LNCaP clone FGC (cell line): ENCODE results near the gene TNS1.

ENCODE experiments used
- DNase-seq: peaks from one replicate; pipeline ENCODE4 v3.0.0-alpha.2; 2011; ENCODE audit warnings: low read depth
- H3K4me3 ChIP-seq: 2 replicates; pipeline ENCODE4 v1.5.1; 2011; ENCODE audit warnings: mild to moderate bottlenecking, low read depth, low read length, control low read depth
- TF ChIP-seq, protein P1 (sequence below): IDR thresholded peaks from 2 replicates; pipeline ENCODE4 v1.5.1; 2012; ENCODE audit warnings: mild to moderate bottlenecking; ENCODE audit not compliant: control insufficient read depth, insufficient read depth; ENCODE audit errors: extremely low read depth

Gene TNS1

DNA sequence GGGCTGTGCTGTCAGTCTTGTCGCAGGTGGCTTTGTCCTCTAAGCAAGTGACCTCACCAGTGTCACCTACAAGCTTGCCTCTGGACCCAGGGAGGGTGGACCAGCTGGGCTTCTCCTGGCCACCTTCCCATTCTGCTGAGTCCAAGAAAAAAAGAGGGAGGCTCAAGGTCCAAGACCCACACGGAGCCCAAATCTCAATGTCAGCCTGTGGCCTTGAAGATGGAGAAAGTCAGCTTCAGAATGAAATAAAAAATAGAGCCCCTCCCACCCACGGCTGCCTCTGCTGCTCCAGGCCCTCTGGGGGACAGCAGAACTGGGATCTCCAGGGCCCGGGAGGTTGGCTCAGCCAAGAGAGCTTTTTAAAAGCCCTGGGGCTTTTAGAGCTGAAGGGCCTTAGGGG, 145.9 kb downstream of the TNS1 start:
- DNase-seq, result no peak
- TF ChIP-seq, protein P1, sequence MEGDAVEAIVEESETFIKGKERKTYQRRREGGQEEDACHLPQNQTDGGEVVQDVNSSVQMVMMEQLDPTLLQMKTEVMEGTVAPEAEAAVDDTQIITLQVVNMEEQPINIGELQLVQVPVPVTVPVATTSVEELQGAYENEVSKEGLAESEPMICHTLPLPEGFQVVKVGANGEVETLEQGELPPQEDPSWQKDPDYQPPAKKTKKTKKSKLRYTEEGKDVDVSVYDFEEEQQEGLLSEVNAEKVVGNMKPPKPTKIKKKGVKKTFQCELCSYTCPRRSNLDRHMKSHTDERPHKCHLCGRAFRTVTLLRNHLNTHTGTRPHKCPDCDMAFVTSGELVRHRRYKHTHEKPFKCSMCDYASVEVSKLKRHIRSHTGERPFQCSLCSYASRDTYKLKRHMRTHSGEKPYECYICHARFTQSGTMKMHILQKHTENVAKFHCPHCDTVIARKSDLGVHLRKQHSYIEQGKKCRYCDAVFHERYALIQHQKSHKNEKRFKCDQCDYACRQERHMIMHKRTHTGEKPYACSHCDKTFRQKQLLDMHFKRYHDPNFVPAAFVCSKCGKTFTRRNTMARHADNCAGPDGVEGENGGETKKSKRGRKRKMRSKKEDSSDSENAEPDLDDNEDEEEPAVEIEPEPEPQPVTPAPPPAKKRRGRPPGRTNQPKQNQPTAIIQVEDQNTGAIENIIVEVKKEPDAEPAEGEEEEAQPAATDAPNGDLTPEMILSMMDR, result no peak
- H3K4me3 ChIP-seq, result no peak overlapping the region

DNA sequence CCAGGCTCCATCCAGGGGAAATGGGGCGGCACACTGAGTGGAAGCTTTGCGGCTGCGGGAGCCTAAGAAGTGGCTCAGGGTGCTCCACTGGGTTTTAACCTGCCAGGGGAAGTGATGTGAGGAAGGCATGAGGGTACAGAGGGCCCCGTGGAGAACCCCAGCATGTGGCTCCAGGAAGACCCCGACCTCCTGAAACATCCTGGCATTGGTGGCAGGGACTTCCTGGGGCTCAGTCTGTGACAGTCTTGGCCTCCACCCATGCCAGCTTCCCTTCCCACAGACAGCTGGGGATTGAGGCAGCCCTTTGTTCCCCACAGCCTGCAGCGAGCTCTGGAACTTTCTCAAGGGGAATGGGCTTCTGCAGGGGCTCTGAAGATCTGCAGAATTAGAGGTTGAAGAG, 146.6 kb downstream of the TNS1 start:
- TF ChIP-seq, protein P1, result no peak
- no peak overlapping the region for H3K4me3 ChIP-seq
- DNase-seq, result no peak

DNA sequence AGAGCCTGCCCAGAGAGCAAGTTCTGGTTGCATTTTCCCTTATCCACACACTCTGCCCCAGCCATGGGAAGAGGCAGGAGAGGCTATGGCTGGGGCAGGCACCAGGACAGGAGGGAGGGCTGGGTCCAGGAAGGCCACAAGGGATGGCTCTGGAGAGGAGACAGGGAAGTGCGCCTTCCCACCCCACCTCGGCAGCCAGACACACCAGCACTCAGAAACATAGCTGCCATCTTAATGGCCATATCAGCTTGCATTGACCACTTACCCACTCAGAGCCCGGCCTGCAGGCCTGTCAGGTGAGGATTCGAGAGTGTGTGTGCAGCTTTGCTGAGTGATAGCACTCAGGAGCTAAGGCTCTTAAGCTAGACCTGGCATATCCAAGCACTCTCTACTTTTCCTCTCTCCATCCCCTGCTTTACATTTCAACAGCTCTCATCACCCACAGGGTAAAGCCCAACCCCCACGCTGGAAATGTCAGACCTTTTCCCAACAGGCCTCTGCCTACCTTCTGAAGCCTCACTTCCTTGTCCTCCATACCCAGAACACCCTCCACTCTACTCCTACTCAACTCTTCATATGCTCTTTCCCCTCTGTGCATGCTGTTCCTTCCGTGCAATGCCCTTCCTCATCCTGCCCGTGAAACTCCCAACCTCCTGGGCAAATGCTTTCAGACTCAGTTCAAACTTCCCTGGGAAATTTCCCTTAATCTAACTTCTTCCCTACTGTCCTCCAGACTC, 147.9 kb downstream of the TNS1 start:
- no peak overlapping the region for H3K4me3 ChIP-seq
- no peak for DNase-seq
- TF ChIP-seq, protein P1, result no peak

DNA sequence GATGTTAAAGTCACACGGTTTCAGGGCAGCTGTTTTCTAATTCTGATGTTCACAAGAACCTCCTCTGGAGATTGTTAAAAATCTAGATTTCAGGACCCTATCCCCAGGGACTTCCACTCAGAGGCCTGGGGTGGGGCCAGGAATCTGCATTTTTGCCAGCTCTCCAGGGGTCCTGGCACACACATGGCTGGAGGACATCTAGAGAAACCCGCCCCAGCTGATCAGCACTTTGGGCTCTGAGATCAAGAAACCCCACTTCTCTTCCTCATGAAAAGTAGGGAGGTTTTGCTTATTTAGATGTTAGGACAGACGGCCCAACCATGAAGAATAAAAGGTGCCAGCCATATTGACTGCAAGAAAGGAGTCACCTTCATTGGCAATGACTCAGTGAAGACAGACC, 148.8 kb downstream of the TNS1 start:
- H3K4me3 ChIP-seq, result no peak overlapping the region
- TF ChIP-seq, protein P1, result no peak
- no peak for DNase-seq

DNA sequence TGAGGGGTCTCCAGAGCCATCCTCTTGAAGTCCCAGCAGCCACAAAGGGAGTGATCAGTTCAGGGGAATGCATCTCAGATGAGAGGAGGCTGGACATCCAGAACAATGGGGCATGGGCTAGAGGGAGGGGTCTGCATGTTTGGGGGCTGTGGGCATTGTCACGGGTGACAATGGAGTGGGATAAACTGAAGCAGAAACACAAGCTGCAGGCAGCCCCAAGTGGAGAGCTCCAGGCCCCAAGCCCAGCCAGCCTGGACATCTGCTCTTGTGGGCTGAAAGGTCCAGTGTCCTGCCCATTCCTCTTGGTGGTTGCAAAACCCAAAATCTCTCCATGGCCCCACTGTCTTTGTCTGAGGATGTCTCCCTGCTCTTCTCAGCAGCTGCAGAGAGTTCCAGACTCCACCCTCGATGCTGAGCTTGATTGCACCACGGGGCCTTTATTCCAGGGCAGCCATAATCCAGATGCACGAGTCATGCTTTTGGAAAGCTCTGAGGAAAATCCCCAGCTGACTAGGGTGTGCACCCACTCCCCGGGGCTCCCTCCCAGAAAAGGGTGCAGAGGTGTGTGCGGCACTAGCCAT, 149.4 kb downstream of the TNS1 start:
- H3K4me3 ChIP-seq, result no peak overlapping the region
- TF ChIP-seq, protein P1, result no peak
- DNase-seq, result no peak

DNA sequence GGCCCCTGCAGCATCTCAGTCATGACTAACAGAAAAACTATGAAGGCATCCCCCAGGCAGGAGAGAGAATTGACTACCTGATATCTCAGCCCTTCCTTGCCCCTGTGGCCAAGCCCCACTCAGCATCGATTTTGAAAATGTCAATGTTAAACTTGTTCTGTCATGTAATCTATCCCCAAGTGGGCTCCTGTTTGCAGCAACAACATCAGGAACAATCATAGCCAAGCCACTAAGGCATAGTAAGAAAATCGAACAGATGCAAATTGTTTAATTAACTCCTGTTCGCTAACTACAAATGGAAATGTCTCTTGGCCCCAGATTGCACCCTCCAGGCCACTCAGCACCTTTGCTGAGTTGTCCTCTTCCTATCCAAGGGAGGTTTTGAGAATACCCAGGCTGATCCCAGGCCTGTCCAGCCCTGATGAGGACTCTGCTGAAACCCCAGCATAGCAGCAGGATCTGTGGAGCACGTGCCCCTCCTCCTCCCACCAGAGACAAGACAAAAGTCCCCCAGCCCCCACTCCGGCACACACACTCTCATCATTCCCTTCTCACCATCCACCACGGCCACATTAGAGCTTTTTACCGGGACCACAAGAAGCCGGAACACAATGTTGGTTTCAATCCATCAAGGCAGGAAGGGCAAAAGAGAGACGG, 150.1 kb downstream of the TNS1 start:
- TF ChIP-seq, protein P1, result no peak
- DNase-seq, result no peak
- no peak overlapping the region for H3K4me3 ChIP-seq
